ENCODE data around the gene PTPRK.

The PTPRK gene

DNA sequence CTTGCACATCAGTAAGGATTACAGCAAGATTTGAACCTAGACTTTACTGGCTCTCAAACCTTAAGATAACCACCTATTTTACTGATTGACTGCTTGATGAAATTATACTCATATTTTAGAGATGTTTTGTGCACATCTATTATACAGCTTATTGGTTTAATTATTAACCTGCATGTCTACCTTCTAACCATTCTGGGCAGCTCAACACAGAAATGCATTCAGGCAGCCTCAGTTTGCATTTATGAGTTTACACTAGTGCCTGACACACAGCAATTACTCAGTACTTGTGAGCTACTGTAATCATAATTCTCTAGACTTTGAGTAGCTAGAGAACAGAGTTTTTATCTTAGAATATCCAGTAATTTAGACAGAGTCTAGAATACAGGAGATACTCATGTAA lies 345.7 kb downstream of the PTPRK start:
- DNase-seq = no peak

DNA sequence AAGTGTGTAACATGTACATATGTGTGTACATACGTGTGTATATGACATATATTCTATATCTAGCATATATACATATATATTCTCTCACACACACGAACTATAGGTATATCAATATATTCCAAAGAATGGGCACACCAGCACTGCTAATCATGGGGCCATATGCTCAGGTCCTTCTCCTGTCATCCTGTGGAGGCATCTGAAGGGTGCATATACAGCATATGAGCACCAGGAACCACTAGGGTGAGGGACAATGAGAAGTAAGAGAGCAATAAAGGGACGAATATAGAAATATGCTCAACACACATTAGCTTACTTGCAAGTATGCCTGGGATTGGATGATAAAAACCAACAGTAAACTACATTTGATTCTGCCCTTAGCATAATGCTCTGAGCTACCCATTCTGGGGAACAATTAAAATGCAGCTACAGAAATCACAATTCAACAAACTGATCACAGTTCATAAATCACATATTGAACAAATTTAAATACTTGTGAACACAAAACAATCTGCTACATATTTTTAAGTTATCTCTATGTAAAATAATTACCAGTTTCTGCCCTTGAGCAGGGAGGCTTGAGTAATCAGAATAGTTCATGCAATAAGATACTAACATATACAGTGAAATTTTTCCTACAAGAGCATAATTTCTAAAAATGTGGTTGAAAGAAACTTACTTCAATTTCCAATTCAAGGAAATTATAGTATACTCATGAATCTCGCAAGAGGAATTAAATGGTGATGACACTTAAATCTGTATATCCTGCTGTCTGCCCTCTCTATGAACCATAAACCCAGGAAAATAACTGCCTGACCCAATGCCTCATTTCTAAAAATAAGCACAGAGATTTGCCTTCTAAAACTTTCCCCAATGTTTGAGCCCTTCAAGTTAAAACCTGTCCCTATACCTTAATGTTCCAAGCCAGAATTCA lies 347.4 kb downstream of the PTPRK start:
- no peak for DNase-seq

DNA sequence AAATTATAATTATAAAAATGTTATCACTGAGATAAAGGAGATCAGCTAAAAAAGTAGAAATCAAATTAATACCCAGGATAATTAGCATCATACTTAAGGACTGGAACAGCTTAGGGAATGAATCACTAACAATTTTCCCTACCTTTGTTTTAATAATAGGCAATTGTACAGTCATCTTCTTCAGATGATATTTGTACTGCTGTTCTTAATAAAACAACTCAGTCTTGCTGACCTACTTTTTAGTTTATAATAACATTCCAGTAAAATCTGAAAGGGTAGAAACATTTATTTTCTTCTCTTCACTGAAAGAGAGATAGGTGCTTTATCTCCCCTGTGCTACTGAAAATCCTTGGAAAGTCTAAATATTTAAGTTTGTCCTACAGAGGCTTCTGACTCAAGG lies 348.3 kb downstream of the PTPRK start:
- no peak for DNase-seq

DNA sequence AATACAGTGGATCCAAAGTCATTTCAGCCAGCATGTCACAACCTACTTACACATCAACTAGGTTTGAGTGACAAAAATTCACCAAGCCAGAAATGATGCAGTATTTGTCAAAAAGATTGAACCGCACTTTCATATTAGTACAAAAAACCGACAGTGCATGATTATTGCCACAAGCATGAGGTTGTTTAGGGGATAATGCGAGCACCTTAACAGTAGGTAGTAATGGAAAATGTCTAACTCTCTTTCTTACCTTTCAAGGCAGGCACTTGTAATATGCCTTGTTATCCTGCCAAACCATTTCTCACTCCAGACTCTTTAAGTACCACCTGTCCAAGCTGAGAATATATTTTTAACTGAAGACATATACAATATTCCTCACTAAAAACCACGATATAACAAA lies 349.2 kb downstream of the PTPRK start:
- DNase-seq = no peak

DNA sequence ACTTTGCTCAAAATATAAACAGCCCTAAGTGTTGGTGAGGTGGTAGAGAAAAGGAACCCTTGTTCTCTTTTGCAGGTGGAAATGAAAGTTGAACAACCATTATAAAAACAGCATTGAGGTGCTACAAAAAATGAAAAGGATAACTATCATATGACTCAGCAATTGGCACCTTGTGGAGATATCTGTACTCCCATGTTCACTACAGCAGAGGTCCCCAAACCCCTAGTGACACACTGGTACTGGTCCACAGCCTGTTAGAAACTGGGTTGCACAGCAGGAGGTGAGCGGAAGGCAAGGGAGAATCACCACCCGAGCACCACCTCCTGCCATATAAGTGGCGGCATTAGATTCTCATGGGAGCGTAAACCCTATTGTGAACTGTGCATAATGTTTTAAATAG lies 352.2 kb downstream of the PTPRK start:
- DNase-seq = no peak

DNA sequence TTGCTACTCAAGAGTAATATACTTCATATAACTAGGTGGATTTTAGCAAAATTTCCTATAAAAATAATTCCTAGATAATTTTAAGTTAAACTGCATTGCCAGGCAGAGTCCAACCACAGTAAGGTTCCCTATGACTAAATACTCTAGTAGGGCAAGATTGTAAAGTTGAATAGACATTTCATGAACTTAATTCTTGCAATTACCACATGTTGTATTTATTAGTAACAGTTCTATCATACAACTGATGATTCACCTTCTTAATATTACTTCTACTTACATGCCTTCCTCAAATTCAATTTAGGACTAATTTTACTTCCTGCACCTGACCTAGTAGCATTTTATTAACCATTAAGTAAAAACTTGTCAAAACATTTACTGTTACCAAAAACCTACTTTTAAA lies 352.8 kb downstream of the PTPRK start:
- no peak for DNase-seq

DNA sequence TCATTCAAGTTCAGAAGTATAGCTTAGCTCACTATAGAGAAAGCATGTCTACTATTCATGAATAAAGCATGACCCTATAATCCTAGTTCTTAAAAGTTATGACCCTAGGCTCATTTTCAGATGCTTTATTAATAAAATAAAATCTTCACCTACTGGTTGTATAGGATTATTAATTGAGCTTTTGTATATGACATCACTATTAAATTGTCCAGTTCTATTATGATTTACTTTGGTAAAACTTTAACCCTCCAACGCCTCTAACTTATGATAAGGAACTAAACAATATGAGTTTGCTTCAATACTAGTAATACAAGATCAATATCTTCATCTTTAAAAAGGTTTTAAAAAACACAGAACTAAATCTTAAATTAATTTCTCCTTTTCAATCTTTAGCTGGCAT lies 356.1 kb downstream of the PTPRK start:
- no peak for DNase-seq

DNA sequence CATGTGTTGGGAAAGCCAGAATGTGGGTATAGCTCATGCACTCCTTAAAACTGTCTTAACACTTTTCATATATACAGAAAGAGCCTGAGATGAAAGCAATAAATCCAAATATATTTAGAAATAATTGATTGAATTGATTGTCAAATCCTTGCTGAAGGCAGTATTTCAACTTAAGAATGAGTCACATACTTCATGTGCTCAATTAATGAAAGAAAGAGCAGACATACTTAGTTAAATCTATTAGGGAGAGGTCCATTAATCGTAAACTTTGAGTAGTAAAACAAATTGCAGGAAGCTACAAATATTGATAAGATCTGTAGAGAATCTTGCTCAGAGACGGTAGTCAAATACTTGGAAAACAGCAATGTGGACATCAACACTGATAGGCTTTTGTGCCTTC lies 358.0 kb downstream of the PTPRK start:
- no peak for DNase-seq

DNA sequence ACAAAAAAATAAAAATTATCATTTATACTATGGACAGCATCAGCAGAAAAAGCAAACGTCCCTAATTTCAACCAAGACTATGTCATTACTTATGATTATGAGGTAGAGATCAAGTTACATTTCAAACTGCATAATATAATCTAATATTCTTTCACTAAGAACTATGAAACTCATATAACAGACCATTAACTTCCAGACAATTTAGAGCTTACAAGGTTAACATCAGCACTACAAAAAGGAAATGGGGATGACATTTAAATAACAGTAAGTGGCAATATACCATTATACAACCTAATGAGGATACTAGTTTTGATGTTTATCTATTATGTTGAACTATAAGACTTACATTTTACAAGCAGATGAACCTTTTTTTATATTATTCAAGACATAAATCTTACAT lies 358.6 kb downstream of the PTPRK start:
- no peak for DNase-seq

DNA sequence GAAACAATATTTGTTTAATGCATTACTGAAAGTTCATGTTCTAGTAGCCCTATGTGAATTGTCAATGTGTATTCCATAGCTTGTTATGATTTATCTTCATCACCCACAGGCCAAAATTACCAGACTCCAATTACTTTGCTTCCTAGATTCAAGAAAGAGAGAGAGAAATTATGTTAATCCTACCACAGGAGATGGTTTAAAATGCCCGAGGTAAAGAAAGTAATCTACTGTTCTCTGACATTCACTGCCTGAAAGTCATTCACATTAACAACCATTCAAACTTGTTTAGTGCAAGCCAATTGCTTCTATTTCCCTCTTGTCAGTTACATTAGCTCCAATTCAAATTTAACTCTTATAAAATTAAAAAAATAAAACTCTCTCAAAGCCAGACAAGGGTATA lies 359.1 kb downstream of the PTPRK start:
- DNase-seq = no peak

DNA sequence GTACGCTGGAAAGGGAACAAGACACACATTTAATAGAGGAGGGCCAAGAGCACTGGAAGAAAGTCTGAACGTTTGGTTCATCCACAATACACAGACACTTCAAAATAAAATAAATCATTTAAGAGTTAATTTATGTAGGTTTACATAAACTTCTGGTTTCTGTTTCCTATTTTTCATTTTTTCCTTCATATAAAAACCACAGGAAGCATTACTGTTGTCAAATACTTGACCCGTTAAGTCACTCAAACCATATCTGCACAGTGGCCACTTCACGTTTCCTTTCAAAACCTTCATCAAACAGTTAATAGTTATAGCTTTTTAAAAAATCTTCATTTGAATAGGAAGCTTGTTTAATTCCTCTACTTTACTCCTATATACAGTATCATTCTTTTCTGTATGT lies 361.9 kb downstream of the PTPRK start:
- no peak for DNase-seq

DNA sequence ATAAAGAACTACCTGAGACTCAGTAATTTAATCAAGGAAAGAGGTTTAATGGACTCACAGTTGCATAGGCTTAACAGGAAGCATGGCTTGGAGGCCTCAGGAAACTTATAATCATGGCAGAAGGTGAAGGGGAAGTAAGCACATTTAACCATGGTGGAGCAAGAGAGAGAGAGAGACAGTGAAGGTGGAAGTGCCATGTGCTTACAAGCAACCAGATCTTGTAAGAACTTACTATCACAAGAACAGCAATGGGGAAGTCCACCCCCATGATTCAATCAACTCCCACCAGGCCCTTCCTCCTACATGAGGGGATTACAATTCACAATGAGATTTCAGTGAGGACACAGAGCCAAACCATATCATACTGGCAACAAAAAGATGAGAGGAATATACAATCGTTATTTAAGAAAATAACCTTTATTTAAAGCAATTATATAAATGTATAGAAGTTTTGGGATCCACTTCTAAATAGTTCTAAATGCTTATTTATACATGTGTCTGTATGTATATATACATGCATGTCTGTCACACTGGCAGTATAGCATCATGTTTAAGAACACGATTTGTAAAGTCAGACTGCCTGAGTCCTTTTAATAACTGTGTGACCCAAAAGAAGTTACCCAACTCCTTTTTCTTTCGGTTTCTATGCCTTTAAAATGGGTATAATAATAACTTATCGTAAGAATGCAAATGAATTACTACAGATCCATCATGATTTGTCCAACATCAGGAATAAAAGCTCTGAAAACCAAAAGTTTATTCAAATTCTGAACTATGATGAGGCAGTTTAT lies 363.9 kb downstream of the PTPRK start:
- peak; percentile 19 to 67 (median 54) for DNase-seq

DNA sequence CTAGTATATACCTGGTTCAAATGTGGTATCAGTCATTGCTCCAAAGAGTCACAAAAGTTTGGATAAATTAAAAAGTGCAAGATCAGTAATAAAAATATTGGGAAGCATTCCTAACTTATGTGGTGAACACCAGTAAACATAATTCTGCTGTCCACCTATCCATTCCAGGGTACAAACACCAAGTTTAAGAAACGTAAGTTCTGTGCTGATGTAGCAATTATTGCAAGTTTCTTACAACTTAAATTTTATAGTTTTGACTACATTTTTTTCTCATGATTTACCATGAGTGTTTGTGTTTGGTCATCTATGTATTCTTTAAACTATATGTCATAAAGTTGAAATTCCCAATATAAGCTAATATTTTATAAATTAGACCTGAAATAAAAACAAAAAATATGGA lies 364.6 kb downstream of the PTPRK start:
- no peak for DNase-seq

DNA sequence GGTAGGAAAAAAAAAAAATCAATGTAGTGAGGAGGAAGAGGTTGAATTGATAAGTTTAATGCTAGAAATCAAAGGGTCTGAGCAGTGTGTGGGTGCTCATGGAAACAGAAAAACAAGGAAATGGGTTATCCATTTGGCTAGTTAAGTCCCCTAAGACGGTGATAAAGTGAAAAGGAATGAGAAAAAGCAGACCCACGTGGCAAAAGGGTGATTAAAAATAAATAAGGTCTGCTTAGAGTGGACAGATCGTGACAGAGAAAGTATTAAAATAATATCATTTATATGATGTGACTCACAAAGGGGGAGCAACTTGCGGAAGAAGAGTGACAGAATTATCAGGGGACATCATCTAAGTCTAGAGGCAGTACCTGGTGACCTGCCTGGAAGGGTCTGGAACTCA lies 367.8 kb downstream of the PTPRK start:
- DNase-seq = no peak

DNA sequence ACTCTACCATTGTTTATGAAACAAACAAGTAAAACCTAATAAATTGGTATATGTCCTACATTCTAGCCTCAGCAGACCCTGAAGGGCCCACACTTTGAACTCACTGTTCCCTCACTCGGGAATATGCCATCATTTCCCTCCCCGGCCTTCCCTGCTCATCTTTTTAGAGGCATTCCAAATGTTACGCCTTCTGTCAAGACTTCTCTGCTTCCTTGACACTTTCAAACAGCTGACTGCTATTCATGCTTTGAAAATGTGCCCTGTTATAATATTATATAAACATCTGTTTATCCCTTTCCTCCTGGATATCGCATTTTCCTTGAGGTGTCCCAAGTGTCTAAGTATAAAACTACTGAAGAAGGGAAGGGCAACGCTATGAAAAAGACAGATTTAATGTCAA lies 370.0 kb downstream of the PTPRK start:
- no peak for DNase-seq

DNA sequence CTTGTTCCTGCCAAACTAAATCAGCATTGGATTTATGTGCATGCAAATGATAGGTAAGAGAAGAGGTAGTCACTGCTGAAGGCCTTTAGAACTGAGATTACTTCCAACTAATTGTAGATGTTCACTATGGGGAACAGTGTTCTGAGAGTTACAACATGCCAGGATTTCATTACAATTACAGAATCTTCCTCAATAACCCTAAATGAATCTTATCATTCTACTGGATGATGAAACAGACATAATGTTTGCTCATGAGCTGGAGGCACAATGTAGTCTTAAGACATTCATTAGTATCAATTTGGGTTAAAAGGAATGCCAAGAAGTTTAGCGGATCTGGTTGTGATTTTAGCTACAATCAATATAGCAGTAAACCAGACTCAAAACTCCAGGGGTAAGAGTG lies 370.6 kb downstream of the PTPRK start:
- DNase-seq = peak in 3 of 4 experiments; percentile 4 to 27 (median 24)

DNA sequence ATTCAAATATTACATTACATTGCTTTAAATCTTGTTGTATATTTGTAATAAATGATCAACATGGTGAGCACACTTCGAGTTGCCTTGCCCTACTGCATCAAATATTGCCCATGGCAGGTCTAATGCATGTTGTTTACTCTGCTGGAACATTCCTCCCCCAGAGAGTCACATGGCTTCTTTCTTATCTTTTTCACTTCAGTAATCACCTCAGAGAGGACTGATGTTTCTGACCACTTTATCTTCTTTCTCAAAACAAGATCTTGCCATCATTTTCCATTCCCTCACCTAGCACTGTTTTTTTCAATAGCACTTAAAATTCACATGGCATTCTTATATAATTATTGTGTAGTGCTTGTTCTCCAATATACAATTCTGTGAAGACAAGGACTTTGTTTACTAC lies 376.1 kb downstream of the PTPRK start:
- DNase-seq = no peak

DNA sequence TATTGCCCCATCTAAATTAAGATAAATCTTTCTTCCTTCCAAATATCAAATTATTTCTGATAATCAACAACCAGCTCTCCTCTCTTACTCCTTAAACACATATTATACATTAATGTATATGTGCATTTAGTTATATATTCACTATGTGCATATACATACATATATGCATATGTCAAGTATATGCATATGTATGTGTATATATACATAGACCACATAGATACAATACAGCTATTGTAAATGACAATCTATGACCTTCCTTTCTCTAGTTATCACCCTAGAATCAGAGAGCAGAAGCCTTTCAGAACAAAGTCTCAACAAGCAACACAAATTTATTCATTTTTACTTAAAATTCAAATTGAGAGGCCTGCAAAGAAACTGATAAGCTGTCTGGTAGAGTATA lies 378.5 kb downstream of the PTPRK start:
- DNase-seq = no peak

DNA sequence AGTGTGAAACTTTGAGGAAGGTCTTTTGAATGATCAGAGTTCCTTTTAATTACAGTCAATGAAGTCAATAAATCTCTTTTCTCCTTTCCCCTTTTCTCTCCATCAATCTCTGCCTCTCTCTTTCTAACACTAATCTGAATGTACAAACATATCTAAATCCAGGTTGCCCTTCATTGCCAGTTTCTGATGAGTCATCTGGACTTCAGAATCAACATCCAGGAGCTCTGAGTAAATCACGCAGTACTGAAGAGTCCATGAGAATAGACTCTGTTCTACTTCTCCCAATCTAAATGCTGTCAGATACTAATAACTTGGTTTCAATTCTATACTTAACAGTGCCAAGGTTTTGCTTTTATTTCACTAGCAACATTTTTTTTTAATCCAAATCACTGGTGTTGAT lies 380.9 kb downstream of the PTPRK start:
- DNase-seq = no peak

DNA sequence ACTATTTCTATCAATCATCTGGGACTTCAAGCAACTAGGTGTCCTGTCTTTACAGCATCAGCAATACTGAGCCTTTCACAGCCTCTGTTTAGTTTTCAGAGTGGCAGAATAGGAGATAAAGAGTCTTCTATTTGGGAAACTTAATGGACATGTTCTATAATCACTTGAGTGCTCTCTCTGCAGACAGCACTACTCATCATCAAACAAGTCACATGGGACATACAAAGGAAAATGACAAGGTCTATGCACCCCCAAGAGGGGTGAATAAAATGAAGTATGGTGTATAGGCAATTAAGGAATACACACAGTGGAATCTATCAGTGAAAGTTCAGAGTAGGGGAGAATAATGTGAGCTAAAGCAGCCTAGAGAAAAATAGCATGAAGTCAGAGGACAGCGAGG lies 381.7 kb downstream of the PTPRK start:
- no peak for DNase-seq

DNA sequence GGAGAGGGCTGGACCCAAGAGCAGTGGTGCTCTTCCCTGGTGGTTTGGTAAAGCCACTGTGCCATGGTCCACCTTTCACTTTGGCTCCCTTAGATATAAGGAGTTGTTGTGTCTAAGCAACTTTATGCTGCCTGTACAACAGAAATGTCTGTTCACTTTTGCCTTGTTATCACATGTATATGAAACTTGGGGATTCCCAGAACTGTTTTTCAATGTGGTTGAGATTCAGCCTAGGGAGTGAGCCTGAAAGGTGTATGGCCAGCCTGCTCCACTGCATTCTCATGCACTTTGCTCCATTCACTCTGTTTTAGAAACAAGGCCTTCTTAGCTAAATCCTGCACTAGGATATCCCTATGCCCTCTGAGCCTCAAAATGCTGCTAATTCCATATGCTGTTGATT lies 385.1 kb downstream of the PTPRK start:
- DNase-seq = no peak

DNA sequence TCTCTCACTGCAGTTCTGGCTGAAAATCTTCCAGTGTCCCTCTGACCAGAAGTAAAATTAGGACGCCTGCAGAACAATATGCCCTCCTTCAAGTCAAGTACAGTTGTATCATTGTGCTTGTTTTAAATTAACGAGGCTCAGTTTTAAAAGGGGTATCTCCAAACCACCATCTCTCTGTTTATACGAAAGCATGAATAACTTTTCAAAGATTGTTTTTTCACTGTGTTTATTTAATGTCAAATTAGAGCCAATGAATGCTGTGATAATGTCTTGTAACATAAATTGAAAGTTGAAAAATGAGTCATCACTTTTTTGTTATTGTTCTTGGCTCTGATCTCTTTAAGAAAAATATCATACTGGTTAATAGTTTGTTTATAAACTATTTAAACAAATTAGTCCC lies 388.8 kb downstream of the PTPRK start:
- DNase-seq = no peak

DNA sequence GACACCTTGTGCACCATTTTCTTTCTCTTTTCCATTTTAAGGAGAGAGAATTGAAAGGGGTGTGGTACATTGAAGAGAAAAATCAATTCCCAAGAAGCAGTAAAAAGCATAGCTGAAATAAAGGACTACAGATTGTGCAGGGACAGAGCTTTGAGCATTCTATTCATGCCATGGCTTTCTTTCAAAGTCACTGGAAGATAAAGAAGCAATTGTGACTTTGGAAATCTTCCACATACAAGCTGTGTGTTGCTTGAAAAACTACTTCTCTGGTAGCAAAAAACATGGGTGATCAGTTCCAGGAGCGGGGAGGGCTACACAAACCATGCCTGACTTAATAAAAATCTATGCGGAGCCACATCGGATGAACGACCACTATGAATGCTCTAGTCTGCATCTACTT lies 389.4 kb downstream of the PTPRK start:
- no peak for DNase-seq

DNA sequence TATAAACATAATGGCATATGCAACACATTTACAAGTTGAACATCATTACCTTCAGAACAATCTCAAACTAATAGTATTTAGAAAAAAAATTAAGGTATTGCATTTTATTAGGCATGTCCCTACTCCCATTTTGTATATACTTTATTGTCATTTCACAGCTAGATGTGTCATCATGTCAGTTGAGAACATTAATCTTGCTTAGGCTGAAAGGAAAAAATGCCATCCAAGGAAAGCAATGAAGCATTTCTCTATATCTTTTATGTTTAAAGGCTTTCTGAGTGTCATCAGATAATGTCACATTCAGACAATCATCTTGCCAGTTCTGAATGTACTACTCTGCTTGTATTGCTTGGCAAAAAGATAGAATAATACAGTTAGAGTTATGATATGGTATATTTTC lies 390.7 kb downstream of the PTPRK start:
- DNase-seq = no peak
